Vagina (tissue), 2 donors: ENCODE results near the gene S100A8. TPM values are rescaled to one million over a fixed set of nuclear protein-coding genes. Genes with fewer than 3 reads are reported as not detected.

Experiments used
- DNase-seq, 2 donors: peaks; one replicate each; pipeline ENCODE4 v3.0.0-alpha.2; 2017; ENCODE audit errors: extremely low spot score in 2 of 2
- H3K27ac ChIP-seq: fragments of 200-600 bp; sonication (generic); one replicate; pipeline ENCODE4 v1.5.1; 2019
- H3K27me3 ChIP-seq: fragments of 200-600 bp; sonication (generic); one replicate; pipeline ENCODE4 v1.5.1; 2019
- H3K36me3 ChIP-seq, 2 donors: fragments of 200-600 bp; sonication (generic); one replicate each; pipeline ENCODE4 v1.5.1; 2017 to 2019
- H3K4me1 ChIP-seq: fragments of 200-600 bp; sonication (generic); one replicate; pipeline ENCODE4 v1.5.1; 2019
- H3K4me3 ChIP-seq, 2 donors: fragments of 200-600 bp; sonication (generic); 1 replicate in 1 of 2; 2 replicates in 1 of 2; pipeline ENCODE4 v1.5.1; 2016 to 2019
- H3K9me3 ChIP-seq: fragments of 200-600 bp; sonication (generic); one replicate; pipeline ENCODE4 v1.5.1; 2019
- CTCF ChIP-seq, 3 experiments: fragments of 450-650 bp in 2 of 3; fragments of 200-600 bp in 1 of 3; sonication (generic) in 1 of 3; IDR thresholded peaks; one replicate each; pipeline ENCODE4 v1.5.1; 2017 to 2019; ENCODE audit warnings: antibody characterized with exemption in 3 of 3, mild to moderate bottlenecking in 2 of 3, moderate library complexity in 2 of 3
- POLR2A ChIP-seq, 2 donors: fragments of 450-650 bp; IDR thresholded peaks; one replicate each; pipeline ENCODE4 v1.6.1; 2017; ENCODE audit warnings: antibody characterized with exemption in 2 of 2, mild to moderate bottlenecking in 2 of 2, moderate library complexity in 2 of 2
- POLR2AphosphoS5 ChIP-seq, 2 donors: sonication (generic); formaldehyde crosslinking; IDR thresholded peaks; one replicate each; pipeline ENCODE4 v1.9.0; 2017; ENCODE audit warnings: antibody characterized with exemption in 2 of 2, mild to moderate bottlenecking in 2 of 2, low read depth in 1 of 2; ENCODE audit not compliant: insufficient read depth in 1 of 2
- intact Hi-C: fragments of 100-400 bp; cut with DNase I; formaldehyde crosslinking; loops from one replicate; pipeline ENCODE4 v1.15.1; 2023
- total RNA-seq: library from RNA; depleted of rRNA; stranded (reverse); fragments of >200 nt; gene quantifications from one replicate; pipeline ENCODE4 v1.2.3, GENCODE V29; 2016

The S100A8 gene
- total RNA-seq, 1 donor from 2014 or later: 1,155 TPM

GRCh38 chr1:153343811-153344717 lies 46.8 kb downstream of the S100A8 start:
- Histone ChIP-seq H3K27ac (no peak overlapping the region), H3K27me3 (no peaks in the 10 kb centered on the region), H3K9me3 (no peaks in the 10 kb centered on the region), H3K4me1 (no peaks in the 10 kb centered on the region), H3K36me3 (no peaks in the 10 kb centered on the region), H3K4me3 (no peak overlapping the region)
- intact Hi-C loops: no loop called here
- peak; percentile 64 to 72 for DNase-seq
- TF ChIP-seq CTCF (IDR thresholded peaks at IDR 0.05): no peak
- no peak for TF ChIP-seq POLR2AphosphoS5 (IDR thresholded peaks at IDR 0.05; ENCODE audit: insufficient read depth in 1 of 2, low read depth in 1 of 2)
- no peak for TF ChIP-seq POLR2A (IDR thresholded peaks at IDR 0.05)

GRCh38 chr1:153343040-153343681 lies 47.7 kb downstream of the S100A8 start:
- intact Hi-C loops: no loop called here
- no peaks in the 10 kb centered on the region for H3K4me1 ChIP-seq
- H3K4me3 ChIP-seq: no peak overlapping the region
- no peak for TF ChIP-seq CTCF (IDR thresholded peaks at IDR 0.05)
- no peak for TF ChIP-seq POLR2A (IDR thresholded peaks at IDR 0.05)
- TF ChIP-seq POLR2AphosphoS5 (IDR thresholded peaks at IDR 0.05; ENCODE audit: insufficient read depth in 1 of 2, low read depth in 1 of 2): no peak
- DNase-seq: peak; percentile 43 to 49
- no peak overlapping the region for H3K27ac ChIP-seq
- H3K36me3 ChIP-seq: no peaks in the 10 kb centered on the region
- no peaks in the 10 kb centered on the region for H3K27me3 ChIP-seq
- no peaks in the 10 kb centered on the region for H3K9me3 ChIP-seq

- H3K27me3 ChIP-seq: no peaks in the 10 kb centered on the region
Measured at GRCh38 chr1:153342178-153342577, 48.7 kb downstream of the S100A8 start.

GRCh38 chr1:153341431-153341934 lies 49.4 kb downstream of the S100A8 start:
- no peaks in the 10 kb centered on the region for H3K9me3 ChIP-seq
- no peak overlapping the region for H3K27ac ChIP-seq
- no peak overlapping the region for H3K4me3 ChIP-seq
- TF ChIP-seq CTCF (IDR thresholded peaks at IDR 0.05) (no peak), POLR2AphosphoS5 (IDR thresholded peaks at IDR 0.05; ENCODE audit: insufficient read depth in 1 of 2, low read depth in 1 of 2) (no peak)
- no peaks in the 10 kb centered on the region for H3K36me3 ChIP-seq
- no peaks in the 10 kb centered on the region for H3K4me1 ChIP-seq
- DNase-seq: peak in 1 of 2 donors; percentile 67
- intact Hi-C loops: no loop called here
- no peaks in the 10 kb centered on the region for H3K27me3 ChIP-seq

More at GRCh38 chr1:153342178-153342577, 48.7 kb downstream of the S100A8 start:
- intact Hi-C loops: no loop called here
- no peak overlapping the region for H3K4me3 ChIP-seq
- no peak overlapping the region for H3K27ac ChIP-seq
- peak in 1 of 2 donors; percentile 11 for DNase-seq
- TF ChIP-seq POLR2A (IDR thresholded peaks at IDR 0.05): no peak
- no peak for TF ChIP-seq CTCF (IDR thresholded peaks at IDR 0.05)
- TF ChIP-seq POLR2AphosphoS5 (IDR thresholded peaks at IDR 0.05; ENCODE audit: insufficient read depth in 1 of 2, low read depth in 1 of 2): no peak
- no peaks in the 10 kb centered on the region for H3K4me1 ChIP-seq
- H3K36me3 ChIP-seq: no peaks in the 10 kb centered on the region
- H3K9me3 ChIP-seq: no peaks in the 10 kb centered on the region
